Keratinocyte (primary cell): ENCODE measurements around the gene SACM1L. TPM values are rescaled to one million over a fixed set of nuclear protein-coding genes. Genes with fewer than 3 reads are reported as not detected.
"Not testable (repeated sequence)": the region's sequence is repeated elsewhere in the genome, so short reads cannot be mapped to it uniquely, and the experiment has no call there.

ENCODE experiments used
- DNase-seq: peaks from one replicate; pipeline ENCODE4 v3.0.0-alpha.2; 2011; ENCODE audit warnings: low read depth, missing footprints, low spot score
- FAIRE-seq: peaks from 2 replicates; lab custom pipeline; 2011; peaks lifted over from hg19 to GRCh38; lab: Jason Lieb, UNC
- H2AFZ ChIP-seq: 2 replicates; pipeline ENCODE4 v1.6.0; 2012; ENCODE audit warnings: low read length, control low read depth, inconsistent platforms; ENCODE audit not compliant: control insufficient read depth
- H3K27ac ChIP-seq: 2 replicates; pipeline ENCODE4 v1.5.1; 2011; ENCODE audit warnings: low read length; ENCODE audit not compliant: control insufficient read depth, insufficient read depth
- H3K27me3 ChIP-seq: 3 replicates; pipeline ENCODE4 v1.6.0; 2011; ENCODE audit warnings: low read length; ENCODE audit not compliant: control insufficient read depth, insufficient read depth; ENCODE audit errors: extremely low read depth
- H3K36me3 ChIP-seq, 2 experiments: 2 replicates in 1 of 2; 3 replicates in 1 of 2; pipeline ENCODE4 v1.5.1; 2011; ENCODE audit warnings: low read length in 2 of 2, mild to moderate bottlenecking in 1 of 2; ENCODE audit not compliant: control insufficient read depth in 2 of 2, insufficient read depth in 2 of 2; ENCODE audit errors: extremely low read depth in 1 of 2
- H3K4me1 ChIP-seq: 3 replicates; pipeline ENCODE4 v1.5.1; 2011; ENCODE audit warnings: low read length; ENCODE audit not compliant: control insufficient read depth, insufficient read depth; ENCODE audit errors: extremely low read depth
- H3K4me2 ChIP-seq: 3 replicates; pipeline ENCODE4 v1.6.0; 2011; ENCODE audit warnings: low read depth, low read length; ENCODE audit not compliant: control insufficient read depth, insufficient read depth; ENCODE audit errors: extremely low read depth
- H3K4me3 ChIP-seq, 3 experiments: fragments of 200-600 bp in 1 of 3; sonication (generic) in 1 of 3; 2 replicates in 2 of 3; 3 replicates in 1 of 3; pipeline ENCODE4 v1.5.1; 2011 to 2016; ENCODE audit warnings: low read length in 3 of 3, mild to moderate bottlenecking in 3 of 3, control low read depth in 2 of 3, inconsistent platforms in 1 of 3, low read depth in 1 of 3, mixed read lengths in 1 of 3, mixed run types in 1 of 3, moderate library complexity in 1 of 3; ENCODE audit not compliant: control insufficient read depth in 2 of 3, insufficient read depth in 2 of 3; ENCODE audit errors: extremely low read depth in 1 of 3
- H3K79me2 ChIP-seq: 2 replicates; pipeline ENCODE4 v1.6.0; 2012; ENCODE audit warnings: low read length; ENCODE audit not compliant: control insufficient read depth, insufficient read depth
- H3K9ac ChIP-seq: 3 replicates; pipeline ENCODE4 v1.6.0; 2011; ENCODE audit warnings: low read length; ENCODE audit not compliant: control insufficient read depth, insufficient read depth; ENCODE audit errors: extremely low read depth
- H3K9me1 ChIP-seq: 3 replicates; pipeline ENCODE4 v1.6.0; 2011; ENCODE audit warnings: low read length; ENCODE audit not compliant: control insufficient read depth, insufficient read depth; ENCODE audit errors: extremely low read depth
- H3K9me3 ChIP-seq: 2 replicates; pipeline ENCODE4 v1.5.1; 2012; ENCODE audit warnings: low read depth, low read length; ENCODE audit not compliant: control insufficient read depth
- H4K20me1 ChIP-seq: 3 replicates; pipeline ENCODE4 v1.6.0; 2011; ENCODE audit warnings: low read length; ENCODE audit not compliant: control insufficient read depth, insufficient read depth; ENCODE audit errors: extremely low read depth
- EZH2 ChIP-seq: IDR thresholded peaks from one replicate; pipeline ENCODE4 v1.6.1; 2012; ENCODE audit warnings: inconsistent platforms, mild to moderate bottlenecking, low read length, moderate library complexity
- dilution Hi-C: fragments of 300-500 bp; cut with MboI; formaldehyde crosslinking; loops from one replicate; pipeline ENCODE4 v1.7.0; 2020; ENCODE audit warnings: low sequenced_read_pairs; ENCODE audit not compliant: extremely low pct_ligation_motif_present
- polyA plus RNA-seq, 5 experiments: library from polyadenylated mRNA; depleted of rRNA in 3 of 5; stranded (reverse) in 3 of 5; stranded (forward) in 1 of 5; unstranded in 1 of 5; fragments of >200 nt; gene quantifications; 1 replicate in 1 of 5; 2 replicates in 3 of 5; 3 replicates in 1 of 5; pipeline versions ENCODE4 v1.2.1 to v1.2.3, GENCODE V29; 2011 to 2012; ENCODE audit warnings: missing spikeins in 2 of 5, low read depth in 1 of 5, low replicate concordance in 1 of 5
- TF ChIP-seq, protein P1 (sequence below), 3 experiments: IDR thresholded peaks in 1 of 3; conservative IDR thresholded peaks in 1 of 3; optimal IDR thresholded peaks in 1 of 3; 2 replicates in 2 of 3; 3 replicates in 1 of 3; pipeline versions ENCODE3 to v1.5.1; 2011; ENCODE audit warnings: low read length in 3 of 3, mild to moderate bottlenecking in 3 of 3, moderate library complexity in 2 of 3, control low read depth in 1 of 3, inconsistent platforms in 1 of 3; ENCODE audit not compliant: insufficient read depth in 2 of 3; ENCODE audit errors: extremely low read depth in 1 of 3

Gene SACM1L
- polyA plus RNA-seq, 1 donor (not counting 4 experiments of a cell fraction or from before 2014, with no cell fraction given): 44.3 TPM

- DNase-seq (no peak), FAIRE-seq (no peak)
- no peaks in the 10 kb centered on the region for H3K27me3 ChIP-seq
- peaks cover 3% of the 10 kb centered on the region for H3K4me1 ChIP-seq
- H3K9me1 ChIP-seq: no peaks in the 10 kb centered on the region
- no peak overlapping the region for H2AFZ ChIP-seq
- H3K79me2 ChIP-seq: no peaks in the 10 kb centered on the region
- TF ChIP-seq EZH2: no peak
- dilution Hi-C loops: no loop called here
- H3K4me2 ChIP-seq: no peak overlapping the region
- H3K9me3 ChIP-seq: no peaks in the 10 kb centered on the region
- H3K36me3 ChIP-seq: peaks cover 4 to 9% of the 10 kb centered on the region in 2 experiments
- H3K4me3 ChIP-seq: no peak overlapping the region
- no peak overlapping the region for H3K9ac ChIP-seq
- H3K27ac ChIP-seq: no peak overlapping the region
- no peaks in the 10 kb centered on the region for H4K20me1 ChIP-seq
Measured at GRCh38 chr3:45746777-45747622, 57.8 kb downstream of the SACM1L start.

- H4K20me1 ChIP-seq: no peaks in the 10 kb centered on the region
- no peak overlapping the region for H3K4me3 ChIP-seq
- no peaks in the 10 kb centered on the region for H3K9me3 ChIP-seq
- no peaks in the 10 kb centered on the region for H3K9me1 ChIP-seq
- H3K27me3 ChIP-seq: no peaks in the 10 kb centered on the region
- H3K36me3 ChIP-seq: peaks cover 0 to 9% of the 10 kb centered on the region in 2 experiments
- TF ChIP-seq, protein P1, sequence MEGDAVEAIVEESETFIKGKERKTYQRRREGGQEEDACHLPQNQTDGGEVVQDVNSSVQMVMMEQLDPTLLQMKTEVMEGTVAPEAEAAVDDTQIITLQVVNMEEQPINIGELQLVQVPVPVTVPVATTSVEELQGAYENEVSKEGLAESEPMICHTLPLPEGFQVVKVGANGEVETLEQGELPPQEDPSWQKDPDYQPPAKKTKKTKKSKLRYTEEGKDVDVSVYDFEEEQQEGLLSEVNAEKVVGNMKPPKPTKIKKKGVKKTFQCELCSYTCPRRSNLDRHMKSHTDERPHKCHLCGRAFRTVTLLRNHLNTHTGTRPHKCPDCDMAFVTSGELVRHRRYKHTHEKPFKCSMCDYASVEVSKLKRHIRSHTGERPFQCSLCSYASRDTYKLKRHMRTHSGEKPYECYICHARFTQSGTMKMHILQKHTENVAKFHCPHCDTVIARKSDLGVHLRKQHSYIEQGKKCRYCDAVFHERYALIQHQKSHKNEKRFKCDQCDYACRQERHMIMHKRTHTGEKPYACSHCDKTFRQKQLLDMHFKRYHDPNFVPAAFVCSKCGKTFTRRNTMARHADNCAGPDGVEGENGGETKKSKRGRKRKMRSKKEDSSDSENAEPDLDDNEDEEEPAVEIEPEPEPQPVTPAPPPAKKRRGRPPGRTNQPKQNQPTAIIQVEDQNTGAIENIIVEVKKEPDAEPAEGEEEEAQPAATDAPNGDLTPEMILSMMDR (optimal IDR thresholded peaks at IDR 0.05 in 1 of 3, IDR thresholded peaks at IDR 0.05 in 1 of 3, conservative IDR thresholded peaks at IDR 0.05 in 1 of 3; ENCODE audit: extremely low read depth in 1 of 3, insufficient read depth in 2 of 3, low read length in 3 of 3): no peak
- no peak for TF ChIP-seq EZH2
- peak; percentile 17 for FAIRE-seq
- H3K4me1 ChIP-seq: peaks cover 3% of the 10 kb centered on the region
- H3K9ac ChIP-seq: no peak overlapping the region
- H3K27ac ChIP-seq: no peak overlapping the region
- dilution Hi-C loops: no loop called here
- H3K4me2 ChIP-seq: no peak overlapping the region
- DNase-seq: no peak
- H3K79me2 ChIP-seq: no peaks in the 10 kb centered on the region
- no peak overlapping the region for H2AFZ ChIP-seq
Measured at GRCh38 chr3:45748068-45748467, 58.9 kb downstream of the SACM1L start.

DNA sequence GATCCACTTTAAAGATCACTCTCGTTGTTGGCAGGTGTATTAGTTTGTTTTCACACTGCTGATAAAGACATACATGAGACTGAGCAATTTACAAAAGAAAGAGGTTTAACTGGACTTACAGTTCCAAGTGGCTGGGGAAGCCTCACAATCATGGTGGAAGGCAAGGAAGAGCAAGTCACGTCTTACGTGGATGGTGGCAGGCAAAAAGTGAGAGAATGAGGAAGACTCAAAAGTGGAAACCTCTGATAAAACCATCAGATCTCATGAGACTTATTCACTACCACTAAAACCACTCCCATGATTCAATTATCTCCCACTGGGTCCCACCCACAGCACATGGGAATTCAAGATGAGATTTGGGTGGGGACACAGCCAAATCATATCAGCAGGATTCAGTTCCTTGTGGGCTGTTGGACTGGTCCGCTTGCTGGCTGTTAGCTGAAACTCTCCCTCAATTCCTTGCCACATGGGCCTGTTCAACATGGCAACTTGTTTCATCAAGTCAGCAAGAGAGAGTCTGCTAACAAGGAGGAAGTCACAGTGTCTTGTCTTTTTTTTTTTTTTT, 59.9 kb downstream of the SACM1L start:
- H3K79me2 ChIP-seq, H3K9ac ChIP-seq, dilution Hi-C loops, FAIRE-seq, DNase-seq, H3K27ac ChIP-seq, H3K27me3 ChIP-seq, H2AFZ ChIP-seq, H4K20me1 ChIP-seq, H3K4me3 ChIP-seq, H3K4me2 ChIP-seq, H3K9me3 ChIP-seq, H3K4me1 ChIP-seq, H3K36me3 ChIP-seq, H3K9me1 ChIP-seq: not testable (repeated sequence)
